GM19455 (cell line): Measurements from ENCODE around the gene CDC16.

Experiments
- ATAC-seq: cut with Tn5 transposase; IDR thresholded peaks from one replicate; pipeline ENCODE4 v1.9.1; 2021; ENCODE audit not compliant: unreplicated experiment

The CDC16 gene

GRCh38 chr13:114298866-114299265 is 64.2 kb downstream of the CDC16 start:
- ATAC-seq, result no peak

- no peak for ATAC-seq
These were observed 65.1 kb downstream of the CDC16 start for GRCh38 chr13:114299604-114300305.

DNA sequence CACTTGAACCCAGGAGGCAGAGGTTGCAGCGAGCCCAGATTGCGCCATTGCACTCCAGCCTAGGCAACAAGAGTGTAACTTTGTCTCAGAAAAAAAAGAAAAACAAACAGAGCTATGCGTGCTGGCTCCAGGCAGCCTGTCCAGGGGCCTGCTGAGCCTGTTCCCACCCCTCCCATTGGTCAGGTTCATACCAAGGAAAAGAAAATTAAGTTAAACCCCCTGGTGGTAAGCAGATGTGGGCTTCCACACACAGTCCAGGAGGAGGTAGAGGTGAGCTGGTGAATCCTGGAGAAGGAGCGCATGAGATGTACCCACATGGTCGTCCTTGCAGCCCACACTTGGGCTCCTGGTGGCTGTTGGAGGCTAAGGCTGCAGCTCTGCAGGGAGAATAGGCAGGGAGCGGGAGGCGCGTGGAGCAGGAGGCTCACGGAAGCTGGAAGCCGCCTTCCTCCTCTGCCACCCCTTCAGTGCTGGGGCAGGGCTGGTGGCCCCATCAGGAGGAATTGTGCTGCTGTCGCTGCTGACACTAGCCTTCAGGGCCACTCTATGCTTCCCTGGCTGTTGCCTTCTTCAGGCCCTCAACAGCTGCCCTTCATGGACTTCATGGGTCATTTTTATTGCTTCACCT is 69.1 kb downstream of the CDC16 start:
- no peak for ATAC-seq

GRCh38 chr13:114304346-114305034 is 69.8 kb downstream of the CDC16 start:
- ATAC-seq, result no peak

- no peak for ATAC-seq
These were observed 74.4 kb downstream of the CDC16 start for GRCh38 chr13:114309086-114309485.

- no peak for ATAC-seq
These were observed 75.2 kb downstream of the CDC16 start for GRCh38 chr13:114309806-114310410.

DNA sequence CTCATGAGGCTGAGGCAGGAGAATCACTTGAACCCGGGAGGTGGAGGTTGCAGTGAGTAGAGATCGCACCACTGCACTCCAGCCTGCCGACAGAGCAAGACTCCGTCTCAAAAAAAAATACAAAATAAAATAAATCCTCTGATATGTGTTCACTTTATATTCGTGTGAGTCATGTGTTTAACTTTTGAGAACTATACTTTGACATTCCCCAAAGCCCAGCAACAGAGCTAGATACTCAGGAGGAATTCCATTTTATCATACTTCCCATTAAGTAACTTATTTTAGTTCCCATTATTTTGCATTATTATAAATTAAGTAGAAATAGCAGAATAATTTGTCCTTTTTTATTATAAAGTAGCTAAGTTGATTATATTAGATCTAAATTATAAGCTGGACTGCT is 76.3 kb downstream of the CDC16 start:
- ATAC-seq, result no peak

DNA sequence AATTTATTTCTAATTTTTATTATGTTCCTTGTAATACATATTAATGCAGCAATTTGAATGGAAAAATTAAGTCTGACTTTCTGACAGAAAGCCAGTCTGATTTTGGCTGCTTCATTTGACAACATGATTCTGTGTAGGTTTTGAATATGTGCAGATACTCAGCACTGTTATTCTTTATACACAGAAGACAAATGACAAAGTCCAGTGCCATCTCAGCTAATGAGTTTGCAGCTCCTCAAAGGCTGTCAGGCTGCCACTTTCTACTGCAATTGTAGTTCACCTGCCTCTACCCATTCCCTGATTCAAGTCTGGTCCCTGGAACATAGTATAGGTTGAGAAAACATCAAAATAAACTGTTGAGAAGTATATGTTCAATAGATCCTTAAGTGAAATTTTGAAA is 76.7 kb downstream of the CDC16 start:
- ATAC-seq, result no peak

- no peak for ATAC-seq
These were observed 77.2 kb downstream of the CDC16 start for GRCh38 chr13:114311908-114312307.

GRCh38 chr13:114313061-114313860 is 78.6 kb downstream of the CDC16 start:
- ATAC-seq, result no peak

DNA sequence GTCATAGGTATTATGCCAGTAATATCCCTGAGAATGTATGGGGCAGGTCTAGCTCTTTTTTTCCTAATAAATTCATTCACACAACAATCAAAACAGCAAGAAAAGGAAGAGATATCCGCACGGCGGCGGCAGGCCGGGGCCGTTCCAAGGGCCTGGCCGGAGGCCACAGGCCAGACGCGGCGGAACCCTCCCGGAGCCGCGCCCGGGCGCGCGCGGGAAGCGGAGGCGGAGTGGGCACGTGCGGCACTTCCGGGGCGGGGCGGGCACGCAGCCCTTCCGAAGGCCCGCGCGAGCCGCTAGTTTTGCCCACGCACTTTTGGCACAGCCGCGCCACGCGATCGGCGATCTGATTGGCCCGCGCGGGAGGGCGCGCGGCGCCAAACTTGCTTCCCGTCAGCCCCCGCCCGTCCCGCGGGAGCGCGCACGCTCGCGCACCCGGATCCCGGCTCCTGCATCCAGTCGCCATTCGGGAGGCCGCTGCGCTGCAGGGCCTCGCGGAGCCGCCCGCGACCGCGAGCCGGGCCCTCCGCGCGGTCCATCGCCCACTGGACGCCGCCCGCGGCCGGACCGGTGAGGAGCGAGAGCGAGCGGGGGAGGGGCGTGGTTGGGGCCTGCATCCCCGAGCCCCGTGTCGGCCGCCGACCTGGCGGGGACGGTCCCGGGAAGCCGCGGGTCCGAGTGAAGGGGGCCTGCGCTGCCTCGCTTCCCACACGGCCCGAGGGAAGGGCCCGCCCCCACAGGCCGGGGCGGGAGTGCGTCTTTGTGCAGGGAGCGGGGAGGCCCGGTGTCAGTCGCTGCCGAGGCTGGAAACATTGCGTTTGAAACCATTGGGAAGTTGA is 79.6 kb downstream of the CDC16 start, which contains the start of gene CHAMP1:
Gene CHAMP1 (plus strand): TSS at position 430 of the 839 bp plus-strand sequence. CDS start 9,340 bp downstream, outside the sequence.
- ATAC-seq, result peak; percentile 77

GRCh38 chr13:114315074-114315785 is 80.5 kb downstream of the CDC16 start:
- no peak for ATAC-seq

DNA sequence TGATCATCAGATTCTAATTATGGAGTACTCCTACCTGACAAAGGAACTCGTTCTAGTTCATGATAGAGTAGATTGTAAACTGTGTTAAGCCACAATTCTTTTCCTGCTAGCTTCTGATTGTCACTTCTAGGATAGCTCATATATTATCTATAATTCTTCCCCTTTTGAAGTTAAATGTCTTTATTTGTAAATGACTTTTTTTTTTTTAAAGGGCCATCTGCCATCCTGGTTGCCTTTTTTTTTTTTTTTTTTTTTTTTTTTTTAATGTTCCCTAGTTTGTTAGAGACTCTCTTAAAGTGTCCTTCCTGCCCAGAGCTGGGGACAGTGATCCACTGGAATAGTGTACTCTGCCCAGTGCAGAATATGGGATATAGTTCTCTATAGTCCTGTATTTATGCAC is 83.9 kb downstream of the CDC16 start:
- ATAC-seq, result no peak

DNA sequence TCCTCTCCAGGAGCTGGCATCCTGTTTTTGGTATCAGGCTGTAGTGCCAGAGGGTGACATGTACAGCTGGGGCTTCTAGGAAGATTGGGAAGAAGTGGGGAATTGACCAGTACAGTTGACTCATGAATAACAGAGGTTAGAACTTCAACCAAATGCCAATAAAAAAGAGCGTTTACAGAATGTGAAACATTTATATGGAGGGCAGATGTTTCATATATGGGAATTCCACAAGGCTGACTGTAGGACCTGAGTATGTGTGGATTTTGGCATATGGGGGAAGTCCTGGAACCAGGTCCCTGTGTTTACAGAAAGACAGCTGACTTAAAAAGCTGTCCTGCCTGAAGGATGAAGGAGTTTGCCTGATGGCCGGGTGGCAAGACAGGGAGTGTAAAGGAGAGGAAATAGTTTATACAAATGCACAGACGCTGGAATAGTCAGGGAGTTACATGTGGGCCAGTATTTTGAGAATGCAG is 84.8 kb downstream of the CDC16 start:
- ATAC-seq, result no peak

- ATAC-seq, result no peak
These were observed 85.4 kb downstream of the CDC16 start for GRCh38 chr13:114320065-114320464.

DNA sequence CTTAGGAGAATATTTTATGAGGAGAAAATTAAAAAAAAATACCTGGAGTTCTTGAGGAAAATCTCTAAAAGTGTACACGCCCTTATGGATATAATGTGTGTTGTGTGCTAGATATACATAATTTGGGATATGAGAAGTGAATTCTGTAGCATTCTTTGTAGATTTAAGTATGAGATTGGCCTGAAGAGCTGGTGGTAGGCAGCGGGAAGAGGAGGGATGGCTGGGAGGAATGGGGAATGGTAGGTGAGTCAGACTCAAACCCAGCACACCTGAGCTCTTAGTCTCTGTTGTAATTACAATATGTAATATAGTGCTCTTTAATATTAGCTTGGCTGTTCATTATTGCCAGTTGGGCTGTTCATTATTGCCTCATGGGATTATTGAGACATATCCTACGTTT is 86.6 kb downstream of the CDC16 start:
- ATAC-seq, result no peak
